Esophagus muscularis mucosa (tissue), 4 donors: Measurements from ENCODE around the gene ZNF385D. TPM values are rescaled to one million over a fixed set of nuclear protein-coding genes. Genes with fewer than 3 reads are reported as not detected.
"Not testable (repeated sequence)": the region's sequence is repeated elsewhere in the genome, so short reads cannot be mapped to it uniquely, and the experiment has no call there.

Experiments used
- DNase-seq: peaks from one replicate; pipeline ENCODE4 v3.0.0-alpha.2; 2017; ENCODE audit errors: extremely low spot score
- H3K27ac ChIP-seq, 4 donors: fragments of 200-600 bp; sonication (generic); replicated peaks in 1 of 4; 1 replicate in 3 of 4; 2 replicates in 1 of 4; pipeline ENCODE4 v1.5.1; 2016 to 2019; ENCODE audit warnings: mild to moderate bottlenecking in 1 of 4
- H3K27me3 ChIP-seq, 4 donors: fragments of 200-600 bp; sonication (generic); one replicate each; pipeline versions ENCODE4 v1.5.1 to v1.6.0; 2016 to 2019
- H3K36me3 ChIP-seq, 4 donors: fragments of 200-600 bp; sonication (generic); one replicate each; pipeline ENCODE4 v1.5.1; 2016 to 2019
- H3K4me1 ChIP-seq, 4 donors: fragments of 200-600 bp; sonication (generic); one replicate each; pipeline ENCODE4 v1.5.1; 2016 to 2019
- H3K4me3 ChIP-seq, 4 donors: fragments of 200-600 bp; sonication (generic); 1 replicate in 2 of 4; 2 replicates in 2 of 4; pipeline ENCODE4 v1.5.1; 2016 to 2019; ENCODE audit warnings: mild to moderate bottlenecking in 4 of 4, moderate library complexity in 1 of 4
- H3K9me3 ChIP-seq, 4 donors: fragments of 200-600 bp; sonication (generic); 1 replicate in 3 of 4; 2 replicates in 1 of 4; pipeline ENCODE4 v1.5.1; 2016 to 2019
- CTCF ChIP-seq, 3 experiments: fragments of 200-600 bp in 2 of 3; fragments of 450-650 bp in 1 of 3; sonication (generic) in 2 of 3; IDR thresholded peaks; one replicate each; pipeline ENCODE4 v1.5.1; 2017 to 2019; ENCODE audit warnings: antibody characterized with exemption in 3 of 3, mild to moderate bottlenecking in 2 of 3, moderate library complexity in 1 of 3
- EP300 ChIP-seq: sonication (generic); formaldehyde crosslinking; IDR thresholded peaks from one replicate; pipeline ENCODE4 v1.6.1; 2017; ENCODE audit warnings: antibody characterized with exemption
- POLR2A ChIP-seq: fragments of 450-650 bp; IDR thresholded peaks from one replicate; pipeline ENCODE4 v1.6.1; 2017; ENCODE audit warnings: antibody characterized with exemption, moderate library complexity, mild to moderate bottlenecking, low read depth
- POLR2AphosphoS5 ChIP-seq, 2 donors: sonication (generic); formaldehyde crosslinking; IDR thresholded peaks; one replicate each; pipeline ENCODE4 v1.6.1; 2017; ENCODE audit warnings: antibody characterized with exemption in 2 of 2
- WGBS: methylation state at CpG from one replicate; pipeline ENCODE4 v1.1.5; 2018; 5-methylcytosine and 5-hydroxymethylcytosine counted together
- intact Hi-C: fragments of 100-400 bp; cut with DNase I; formaldehyde crosslinking; loops from one replicate; pipeline ENCODE4 v1.15.1; 2023
- total RNA-seq, 4 donors: library from RNA; depleted of rRNA; stranded (reverse); fragments of >200 nt; gene quantifications; one replicate each; pipeline versions ENCODE4 v1.1.0 to v1.2.1, GENCODE V29; 2016

ZNF385D gene
- total RNA-seq, 4 donors from 2014 or later, result 7.7 to 11.2 (median 8.2) TPM

- H3K9me3 ChIP-seq, result no peaks in the 10 kb centered on the region
- no peak overlapping the region for H3K27ac ChIP-seq
- DNase-seq, result no peak
- intact Hi-C loops, result no loop called here
- 50% methylated on average over 4 of the region's 4 CpGs for WGBS
- no peaks in the 10 kb centered on the region for H3K36me3 ChIP-seq
- no peaks in the 10 kb centered on the region for H3K27me3 ChIP-seq
- no peak for TF ChIP-seq POLR2A
- no peak overlapping the region for H3K4me3 ChIP-seq
- peaks cover 4 to 30% (median 6%) of the 10 kb centered on the region in 4 donors for H3K4me1 ChIP-seq
Observed at GRCh38 chr3:21393683-21394311, 357.2 kb downstream of the ZNF385D start.

- intact Hi-C loops, result no loop called here
- DNase-seq, result no peak
- Histone ChIP-seq H3K9me3 (no peaks in the 10 kb centered on the region), H3K36me3 (no peaks in the 10 kb centered on the region), H3K4me3 (no peak overlapping the region), H3K4me1 (peaks cover 4 to 30% (median 6%) of the 10 kb centered on the region in 4 donors), H3K27ac (no peak overlapping the region), H3K27me3 (no peaks in the 10 kb centered on the region)
- no peak for TF ChIP-seq POLR2A
- no peak for TF ChIP-seq EP300
- TF ChIP-seq POLR2AphosphoS5 (IDR thresholded peaks at IDR 0.05), result no peak
- TF ChIP-seq CTCF (IDR thresholded peaks at IDR 0.05), result no peak
- WGBS, result 35% methylated on average over 1 of the region's 1 CpG
Observed at GRCh38 chr3:21392526-21392925, 358.5 kb downstream of the ZNF385D start.

- H3K4me3 ChIP-seq, result no peak overlapping the region
- WGBS, result 0% methylated on average over 1 of the region's 1 CpG
- intact Hi-C loops, result no loop called here
- H3K27ac ChIP-seq, result no peak overlapping the region
- DNase-seq, result no peak
- H3K4me1 ChIP-seq, result peaks cover 4 to 30% (median 6%) of the 10 kb centered on the region in 4 donors
- H3K36me3 ChIP-seq, result no peaks in the 10 kb centered on the region
- H3K27me3 ChIP-seq, result no peaks in the 10 kb centered on the region
- TF ChIP-seq POLR2AphosphoS5 (IDR thresholded peaks at IDR 0.05) (no peak), POLR2A (no peak), EP300 (no peak), CTCF (IDR thresholded peaks at IDR 0.05) (no peak)
- no peaks in the 10 kb centered on the region for H3K9me3 ChIP-seq
Observed at GRCh38 chr3:21390856-21391255, 360.2 kb downstream of the ZNF385D start.

GRCh38 chr3:21390136-21390535, 360.9 kb downstream of the ZNF385D start:
- intact Hi-C loops, result no loop called here
- H3K27me3 ChIP-seq, result no peaks in the 10 kb centered on the region
- WGBS, result 48% methylated on average over 3 of the region's 3 CpGs
- H3K27ac ChIP-seq, result no peak overlapping the region
- no peak overlapping the region for H3K4me3 ChIP-seq
- H3K9me3 ChIP-seq, result no peaks in the 10 kb centered on the region
- no peak for TF ChIP-seq CTCF (IDR thresholded peaks at IDR 0.05)
- TF ChIP-seq POLR2AphosphoS5 (IDR thresholded peaks at IDR 0.05), result no peak
- no peak for TF ChIP-seq POLR2A
- no peak for TF ChIP-seq EP300
- DNase-seq, result no peak
- H3K36me3 ChIP-seq, result no peaks in the 10 kb centered on the region
- H3K4me1 ChIP-seq, result peaks cover 4 to 30% (median 6%) of the 10 kb centered on the region in 4 donors

DNA sequence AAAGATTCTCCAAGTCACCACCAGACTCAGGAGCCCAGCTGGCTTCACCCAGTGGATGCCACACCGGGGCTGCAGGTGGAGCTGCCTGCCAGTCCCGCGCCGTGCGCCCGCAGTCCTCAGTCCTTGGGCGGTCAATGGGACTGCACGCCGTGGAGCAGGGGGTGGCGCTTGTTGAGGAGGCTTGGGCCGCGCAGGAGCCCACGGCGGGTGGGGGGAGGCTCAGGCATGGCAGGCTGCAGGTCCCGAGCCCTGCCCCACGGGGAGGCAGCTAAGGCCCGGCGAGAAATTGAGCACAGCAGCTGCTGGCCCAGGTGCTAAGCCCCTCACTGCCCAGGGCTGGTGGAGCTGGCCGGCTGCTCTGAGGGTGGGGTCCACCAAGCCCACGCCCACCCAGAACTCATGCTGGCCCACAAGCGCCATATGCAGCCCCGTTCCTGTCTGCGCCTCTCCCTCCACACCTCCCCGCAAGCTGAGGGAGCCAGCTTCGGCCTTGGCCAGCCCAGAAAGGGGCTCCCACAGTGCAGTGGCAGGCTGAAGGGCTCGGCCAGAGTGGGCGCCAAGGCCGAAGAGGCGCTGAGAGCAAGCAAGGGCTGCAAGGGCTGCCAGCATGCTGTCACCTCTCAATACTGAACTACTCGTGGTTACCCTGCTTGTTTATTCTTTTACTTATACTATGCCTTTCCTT, 363.7 kb downstream of the ZNF385D start:
- H3K36me3 ChIP-seq, H3K4me3 ChIP-seq, H3K27me3 ChIP-seq, intact Hi-C loops, H3K9me3 ChIP-seq, H3K27ac ChIP-seq, DNase-seq: not testable (repeated sequence)
- peaks cover 0 to 12% (median 0%) of the 10 kb centered on the region in 4 donors for H3K4me1 ChIP-seq
- 93% methylated on average over 10 of the region's 30 CpGs for WGBS

DNA sequence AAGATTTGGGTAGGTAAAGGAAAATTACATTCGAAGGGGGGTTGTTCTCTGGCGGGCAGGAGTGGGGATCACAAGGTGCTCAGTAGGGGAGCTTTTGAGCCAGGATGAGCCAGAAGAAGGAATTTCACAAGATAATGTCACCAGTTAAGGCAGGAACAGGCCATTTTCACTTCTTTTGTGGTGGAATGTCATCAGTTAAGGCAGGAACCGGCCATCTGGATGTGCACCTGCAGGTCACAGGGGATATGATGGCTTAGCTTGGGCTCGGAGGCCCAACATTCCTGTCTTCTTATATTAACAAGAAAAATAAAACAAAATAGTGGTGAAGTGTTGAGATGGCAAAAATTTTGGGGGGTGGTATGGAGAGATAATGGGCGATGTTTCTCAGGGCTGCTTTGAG, 373.0 kb downstream of the ZNF385D start:
- intact Hi-C loops, H3K27ac ChIP-seq, H3K27me3 ChIP-seq, H3K4me3 ChIP-seq, DNase-seq, H3K4me1 ChIP-seq, H3K36me3 ChIP-seq, H3K9me3 ChIP-seq: not testable (repeated sequence)
- 91% methylated on average over 5 of the region's 5 CpGs for WGBS
